WTC11 (cell line): ENCODE data around the gene CAMSAP1.

ENCODE experiments used
- GABPB1 ChIP-seq: sonication (generic); formaldehyde crosslinking; IDR thresholded peaks from 2 replicates; pipeline ENCODE4 v1.8.1; 2023; ENCODE audit warnings: mild to moderate bottlenecking, missing genetic modification reagents
- JUN ChIP-seq: sonication (generic); formaldehyde crosslinking; IDR thresholded peaks from 2 replicates; pipeline ENCODE4 v1.8.0; 2023; ENCODE audit warnings: mild to moderate bottlenecking, missing genetic modification reagents
- SMAD3 ChIP-seq: sonication (generic); formaldehyde crosslinking; IDR thresholded peaks from 2 replicates; pipeline ENCODE4 v1.8.0; 2022; ENCODE audit warnings: missing genetic modification reagents, mild to moderate bottlenecking, borderline replicate concordance
- USF2 ChIP-seq: sonication (generic); formaldehyde crosslinking; IDR thresholded peaks from 2 replicates; pipeline ENCODE4 v1.8.1; 2023; ENCODE audit warnings: mild to moderate bottlenecking, missing genetic modification reagents, moderate library complexity
- ZNF138 ChIP-seq: sonication (generic); formaldehyde crosslinking; conservative IDR thresholded peaks from 2 replicates; pipeline ENCODE4 v1.8.1; 2022; ENCODE audit warnings: mild to moderate bottlenecking, moderate library complexity, missing genetic modification reagents
- TF ChIP-seq, protein P1 (sequence below): fragments of 200-600 bp; IDR thresholded peaks from 2 replicates; pipeline ENCODE4 v1.8.0; 2022; ENCODE audit warnings: antibody characterized with exemption

DNA sequence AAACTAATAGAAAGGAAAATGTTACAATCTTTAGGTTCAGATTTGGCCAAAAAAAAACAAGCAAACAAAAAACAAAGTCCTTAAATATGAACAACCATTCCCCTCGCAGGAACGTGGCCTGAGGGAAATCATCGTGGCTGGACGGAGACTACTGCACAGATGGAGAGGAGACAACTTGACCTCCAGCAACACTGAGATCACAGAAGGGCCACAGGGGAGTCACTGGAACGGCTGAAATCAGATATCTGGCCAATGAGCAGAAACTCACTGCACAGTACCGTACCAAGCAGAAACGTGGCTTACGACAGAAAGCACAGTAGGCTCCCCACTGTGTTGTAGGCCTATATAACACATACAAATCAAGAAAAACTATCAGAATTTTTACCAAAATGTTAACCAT lies 27.7 kb downstream of the CAMSAP1 start:
- no peak for TF ChIP-seq GABPB1 (CRISPR knock-in tag)
- TF ChIP-seq, protein P1, sequence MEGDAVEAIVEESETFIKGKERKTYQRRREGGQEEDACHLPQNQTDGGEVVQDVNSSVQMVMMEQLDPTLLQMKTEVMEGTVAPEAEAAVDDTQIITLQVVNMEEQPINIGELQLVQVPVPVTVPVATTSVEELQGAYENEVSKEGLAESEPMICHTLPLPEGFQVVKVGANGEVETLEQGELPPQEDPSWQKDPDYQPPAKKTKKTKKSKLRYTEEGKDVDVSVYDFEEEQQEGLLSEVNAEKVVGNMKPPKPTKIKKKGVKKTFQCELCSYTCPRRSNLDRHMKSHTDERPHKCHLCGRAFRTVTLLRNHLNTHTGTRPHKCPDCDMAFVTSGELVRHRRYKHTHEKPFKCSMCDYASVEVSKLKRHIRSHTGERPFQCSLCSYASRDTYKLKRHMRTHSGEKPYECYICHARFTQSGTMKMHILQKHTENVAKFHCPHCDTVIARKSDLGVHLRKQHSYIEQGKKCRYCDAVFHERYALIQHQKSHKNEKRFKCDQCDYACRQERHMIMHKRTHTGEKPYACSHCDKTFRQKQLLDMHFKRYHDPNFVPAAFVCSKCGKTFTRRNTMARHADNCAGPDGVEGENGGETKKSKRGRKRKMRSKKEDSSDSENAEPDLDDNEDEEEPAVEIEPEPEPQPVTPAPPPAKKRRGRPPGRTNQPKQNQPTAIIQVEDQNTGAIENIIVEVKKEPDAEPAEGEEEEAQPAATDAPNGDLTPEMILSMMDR = no peak
- no peak for TF ChIP-seq SMAD3 (CRISPR knock-in tag)
- no peak for TF ChIP-seq JUN (CRISPR knock-in tag)
- no peak for TF ChIP-seq USF2 (CRISPR knock-in tag)
- TF ChIP-seq ZNF138 = no peak
